ENCODE results near the gene OR2K2.
"Not testable (repeated sequence)": the region's sequence is repeated elsewhere in the genome, so short reads cannot be mapped to it uniquely, and the experiment has no call there.

GRCh38 chr9:111304000-111304399 is 26.0 kb downstream of the OR2K2 start:
- TF ChIP-seq POLR2A (IDR thresholded peaks at IDR 0.05): not testable (repeated sequence)
- TF ChIP-seq, protein P1, sequence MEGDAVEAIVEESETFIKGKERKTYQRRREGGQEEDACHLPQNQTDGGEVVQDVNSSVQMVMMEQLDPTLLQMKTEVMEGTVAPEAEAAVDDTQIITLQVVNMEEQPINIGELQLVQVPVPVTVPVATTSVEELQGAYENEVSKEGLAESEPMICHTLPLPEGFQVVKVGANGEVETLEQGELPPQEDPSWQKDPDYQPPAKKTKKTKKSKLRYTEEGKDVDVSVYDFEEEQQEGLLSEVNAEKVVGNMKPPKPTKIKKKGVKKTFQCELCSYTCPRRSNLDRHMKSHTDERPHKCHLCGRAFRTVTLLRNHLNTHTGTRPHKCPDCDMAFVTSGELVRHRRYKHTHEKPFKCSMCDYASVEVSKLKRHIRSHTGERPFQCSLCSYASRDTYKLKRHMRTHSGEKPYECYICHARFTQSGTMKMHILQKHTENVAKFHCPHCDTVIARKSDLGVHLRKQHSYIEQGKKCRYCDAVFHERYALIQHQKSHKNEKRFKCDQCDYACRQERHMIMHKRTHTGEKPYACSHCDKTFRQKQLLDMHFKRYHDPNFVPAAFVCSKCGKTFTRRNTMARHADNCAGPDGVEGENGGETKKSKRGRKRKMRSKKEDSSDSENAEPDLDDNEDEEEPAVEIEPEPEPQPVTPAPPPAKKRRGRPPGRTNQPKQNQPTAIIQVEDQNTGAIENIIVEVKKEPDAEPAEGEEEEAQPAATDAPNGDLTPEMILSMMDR (IDR thresholded peaks at IDR 0.05): not testable (repeated sequence)

All from suprapubic skin (tissue), 3 donors.